ENCODE measurements around the gene PLXNA4. TPM values are rescaled to one million over a fixed set of nuclear protein-coding genes. Genes with fewer than 3 reads are reported as not detected.

Gene PLXNA4
- total and polyA plus RNA-seq, 12 donors, result 0.83 to 17.0 (median 11.5) TPM

GRCh38 chr7:132578050-132578370 is 1.7 kb upstream of the PLXNA4 start:
- TF ChIP-seq CTCF (IDR thresholded peaks at IDR 0.05), result no peak
- ATAC-seq (no peak), DNase-seq (no peak)
- Histone ChIP-seq H3K27ac (peak overlapping the region in 2 of 10 donors; percentile 48 to 66), H3K4me3 (no peak overlapping the region), H3K9me3 (no peaks in the 10 kb centered on the region), H3K36me3 (no peaks in the 10 kb centered on the region), H3K4me1 (peaks cover 7 to 41% (median 25%) of the 10 kb centered on the region in 9 donors), H3K27me3 (peaks cover 0 to 57% (median 42%) of the 10 kb centered on the region in 7 donors)
- intact Hi-C loops (cut with DNase I), result loop anchor here (2.0 to 10.0 kb wide), 15 partner anchors 61 to 886 kb away; no protein-coding TSS in a partner anchor
- WGBS, 2 donors, result 82 to 92% methylated on average over 3 of the region's 3 CpGs

- no peaks in the 10 kb centered on the region for H3K36me3 ChIP-seq
- TF ChIP-seq CTCF (IDR thresholded peaks at IDR 0.05), result peak in 5 of 9 donors; percentile 19 to 55 (median 47)
- H3K27me3 ChIP-seq, result peaks cover 0 to 63% (median 45%) of the 10 kb centered on the region in 7 donors
- peak overlapping the region in 6 of 10 donors; percentile 39 to 66 (median 61) for H3K27ac ChIP-seq
- ATAC-seq (peak; percentile 53 to 81 (median 77)), DNase-seq (peak; percentile 80 to 83)
- intact Hi-C loops (cut with DNase I), result loop anchor here (2.0 to 10.0 kb wide), 15 partner anchors 60 to 885 kb away; no protein-coding TSS in a partner anchor
- 6 to 7% methylated on average over 44 to 64 of the region's 65 CpGs for WGBS, 2 donors
- peak overlapping the region in 9 of 10 donors; percentile 22 to 60 (median 49) for H3K4me3 ChIP-seq
- peaks cover 7 to 44% (median 25%) of the 10 kb centered on the region in 9 donors for H3K4me1 ChIP-seq
- H3K9me3 ChIP-seq, result no peaks in the 10 kb centered on the region
Observed at GRCh38 chr7:132577206-132578049, 1.2 kb upstream of the PLXNA4 start.

GRCh38 chr7:132576721-132577085 is 433 bp upstream of the PLXNA4 start:
- Histone ChIP-seq H3K36me3 (no peaks in the 10 kb centered on the region), H3K4me1 (peaks cover 7 to 46% (median 25%) of the 10 kb centered on the region in 9 donors), H3K4me3 (peak overlapping the region; percentile 44 to 76 (median 62)), H3K27me3 (peaks cover 0 to 70% (median 51%) of the 10 kb centered on the region in 7 donors), H3K9me3 (no peaks in the 10 kb centered on the region), H3K27ac (peak overlapping the region in 9 of 10 donors; percentile 35 to 85 (median 71))
- TF ChIP-seq CTCF (IDR thresholded peaks at IDR 0.05), result no peak
- ATAC-seq (peak in 6 of 8 donors; percentile 15 to 65 (median 25)), DNase-seq (peak in 1 of 2 donors; percentile 39)
- intact Hi-C loops (cut with DNase I), result loop anchor here (1.0 to 10.0 kb wide), 15 partner anchors 59 to 884 kb away; no protein-coding TSS in a partner anchor
- 0 to 1% methylated on average over 8 to 55 of the region's 55 CpGs for WGBS, 2 donors

DNA sequence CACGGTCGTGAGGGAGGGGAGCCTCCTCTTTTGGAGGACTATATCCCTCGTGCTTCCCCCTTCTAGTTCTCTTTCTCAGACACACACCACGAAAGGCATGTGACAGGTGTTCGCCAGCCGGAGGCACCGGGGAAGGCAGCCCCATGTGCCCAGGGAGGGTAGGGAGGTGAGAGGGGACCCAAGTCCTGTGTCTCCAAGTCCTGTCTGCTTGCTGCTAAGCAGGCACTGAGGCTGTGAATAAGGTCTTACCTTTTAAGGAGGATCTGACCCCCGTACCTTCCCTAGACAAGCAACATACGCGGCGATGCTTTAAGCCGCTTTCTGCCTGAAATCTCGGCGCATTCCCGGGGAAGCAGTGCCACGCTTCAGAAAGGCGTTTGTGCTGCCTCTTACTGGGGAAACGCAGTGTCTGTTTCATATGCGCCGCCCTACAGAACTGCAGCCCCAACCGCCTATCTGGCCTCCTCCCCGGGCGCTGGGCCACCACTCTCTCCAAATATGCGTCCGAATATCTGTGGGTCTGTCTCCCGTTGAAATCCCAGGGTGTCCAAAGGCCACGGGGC is 770 bp downstream of the PLXNA4 start:
- peak in 6 of 9 donors; percentile 10 to 49 (median 34) for TF ChIP-seq CTCF (IDR thresholded peaks at IDR 0.05)
- H3K9me3 ChIP-seq, result no peaks in the 10 kb centered on the region
- peak; percentile 64 to 65 for DNase-seq
- ATAC-seq, result peak; percentile 57 to 84 (median 75)
- peak overlapping the region; percentile 44 to 76 (median 62) for H3K4me3 ChIP-seq
- no peaks in the 10 kb centered on the region for H3K36me3 ChIP-seq
- 1% methylated on average over 27 of the region's 27 CpGs for WGBS, 2 donors
- H3K4me1 ChIP-seq, result peaks cover 7 to 46% (median 25%) of the 10 kb centered on the region in 9 donors
- peak overlapping the region in 7 of 10 donors; percentile 58 to 85 (median 72) for H3K27ac ChIP-seq
- intact Hi-C loops (cut with DNase I), result loop anchor here (5.0 to 10.0 kb wide), 14 partner anchors 58 to 883 kb away; no protein-coding TSS in a partner anchor
- peaks cover 0 to 82% (median 52%) of the 10 kb centered on the region in 7 donors for H3K27me3 ChIP-seq

All from heart right ventricle (tissue), 16 donors.